Ovary (tissue), 9 donors: ENCODE results near the gene PTPN2. TPM values are rescaled to one million over a fixed set of nuclear protein-coding genes. Genes with fewer than 3 reads are reported as not detected.

Source experiments
- DNase-seq, 5 donors: peaks; one replicate each; pipeline ENCODE4 v3.0.0-alpha.2; 2019 to 2020
- H3K27ac ChIP-seq, 2 donors: fragments of 200-600 bp; one replicate each; pipeline versions ENCODE4 v1.5.1 to v1.8.0; 2019 to 2022
- H3K27me3 ChIP-seq: fragments of 200-600 bp; one replicate; pipeline ENCODE4 v1.8.0; 2022
- H3K36me3 ChIP-seq: fragments of 200-600 bp; sonication (generic); one replicate; pipeline ENCODE4 v1.5.1; 2019
- H3K4me1 ChIP-seq: one replicate; pipeline ENCODE4 v1.8.1; 2013; ENCODE audit warnings: mild to moderate bottlenecking, moderate library complexity; ENCODE audit not compliant: insufficient read depth
- H3K4me3 ChIP-seq: fragments of 200-600 bp; sonication (generic); one replicate; pipeline ENCODE4 v1.5.1; 2017
- H3K9me3 ChIP-seq, 2 donors: fragments of 200-600 bp in 1 of 2; sonication (generic) in 1 of 2; one replicate each; pipeline versions ENCODE4 v1.5.1 to v1.8.1; 2013 to 2019; ENCODE audit warnings: mild to moderate bottlenecking in 1 of 2, moderate library complexity in 1 of 2
- EP300 ChIP-seq: sonication (generic); formaldehyde crosslinking; IDR thresholded peaks from one replicate; pipeline ENCODE4 v1.6.1; 2017; ENCODE audit warnings: antibody characterized with exemption
- POLR2A ChIP-seq: fragments of 450-650 bp; IDR thresholded peaks from one replicate; pipeline ENCODE4 v1.6.1; 2017; ENCODE audit warnings: antibody characterized with exemption, mild to moderate bottlenecking, moderate library complexity
- WGBS, 3 donors: extraction: QIAGEN DNeasy Blood & Tissue Kit in 1 of 3; methylation state at CpG; one replicate each; pipeline versions ENCODE4 v1.1.5 to v1.1.7; 2013 to 2017; 5-methylcytosine and 5-hydroxymethylcytosine counted together
- intact Hi-C, 4 donors: fragments of 100-400 bp; cut with DNase I; formaldehyde crosslinking; loops; one replicate each; pipeline versions ENCODE4 v1.11.0 to v1.15.1; 2022 to 2023
- polyA plus RNA-seq, 2 donors: library from polyadenylated mRNA; stranded (reverse); fragments of 200-250 nt in 1 of 2; fragments of 350-450 nt in 1 of 2; fragmentation: Illumina TruSeq in 1 of 2; extraction: RNeasy Lipid Tissue Mini Kit (QIAGEN cat#74804) in 1 of 2; gene quantifications; one replicate each; pipeline ENCODE4 v1.2.3, GENCODE V29; 2013 to 2014
- small RNA-seq: library from RNA; depleted of rRNA; stranded (forward); fragments of <200 nt; gene quantifications from one replicate; pipeline ENCODE3, GENCODE V24; 2016
- total RNA-seq, 7 donors: library from RNA; depleted of rRNA in 2 of 7; stranded (reverse); fragments of >200 nt in 2 of 7; fragmentation: NEBNext Ultra II Directional in 3 of 7; extraction: Animal tissue kit (Norgen Biotek cat#: 25700) in 3 of 7; gene quantifications; one replicate each; pipeline versions ENCODE4 v1.1.0 to v1.2.4, GENCODE V29; 2016 to 2023
- TF ChIP-seq, protein P1 (sequence below), 3 donors: fragments of 450-650 bp in 2 of 3; fragments of 200-600 bp in 1 of 3; IDR thresholded peaks; one replicate each; pipeline versions ENCODE4 v1.5.1 to v1.8.0; 2016 to 2022; ENCODE audit warnings: antibody characterized with exemption in 3 of 3, mild to moderate bottlenecking in 1 of 3
- donor health status: DM: no; HTN: no; CAD: no; lungs with moderate emphysema.
- donor health status: DM: no; HTN: no; CAD: no.
- donor health status: Bipolar disorder and iron deficiency.
- donor health status: DM: yes; HTN: yes; CAD: no.
- donor health status: DM: no; HTN: no; CAD: no.
- donor health status: DM: yes; HTN: yes; CAD: no.

The PTPN2 gene
- total and polyA plus RNA-seq, 9 donors: 29.4 to 48.1 (median 36.2) TPM

DNA sequence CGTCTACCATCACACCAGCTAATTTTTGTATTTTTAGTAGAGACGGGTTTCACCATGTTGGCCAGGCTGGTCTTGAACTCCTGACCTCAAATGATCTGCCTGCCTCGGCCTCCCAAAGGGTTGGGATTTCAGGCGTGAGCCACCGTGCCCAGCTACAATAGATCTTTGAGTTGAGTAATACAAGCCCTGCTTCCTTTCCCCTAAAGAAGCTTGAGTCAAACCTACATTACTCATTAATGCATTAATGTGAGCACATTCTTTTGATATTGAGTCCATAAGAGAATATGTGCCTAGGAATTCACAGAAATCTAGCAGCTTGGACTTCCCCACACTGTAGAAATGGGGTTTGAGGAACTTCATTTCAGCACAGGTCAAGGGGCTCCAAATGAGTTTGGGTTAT, 141.6 kb downstream of the PTPN2 start:
- DNase-seq: no peak
- H3K4me1 ChIP-seq: no peaks in the 10 kb centered on the region
- no peak overlapping the region for H3K4me3 ChIP-seq
- TF ChIP-seq EP300: no peak
- no peak for TF ChIP-seq POLR2A
- TF ChIP-seq, protein P1, sequence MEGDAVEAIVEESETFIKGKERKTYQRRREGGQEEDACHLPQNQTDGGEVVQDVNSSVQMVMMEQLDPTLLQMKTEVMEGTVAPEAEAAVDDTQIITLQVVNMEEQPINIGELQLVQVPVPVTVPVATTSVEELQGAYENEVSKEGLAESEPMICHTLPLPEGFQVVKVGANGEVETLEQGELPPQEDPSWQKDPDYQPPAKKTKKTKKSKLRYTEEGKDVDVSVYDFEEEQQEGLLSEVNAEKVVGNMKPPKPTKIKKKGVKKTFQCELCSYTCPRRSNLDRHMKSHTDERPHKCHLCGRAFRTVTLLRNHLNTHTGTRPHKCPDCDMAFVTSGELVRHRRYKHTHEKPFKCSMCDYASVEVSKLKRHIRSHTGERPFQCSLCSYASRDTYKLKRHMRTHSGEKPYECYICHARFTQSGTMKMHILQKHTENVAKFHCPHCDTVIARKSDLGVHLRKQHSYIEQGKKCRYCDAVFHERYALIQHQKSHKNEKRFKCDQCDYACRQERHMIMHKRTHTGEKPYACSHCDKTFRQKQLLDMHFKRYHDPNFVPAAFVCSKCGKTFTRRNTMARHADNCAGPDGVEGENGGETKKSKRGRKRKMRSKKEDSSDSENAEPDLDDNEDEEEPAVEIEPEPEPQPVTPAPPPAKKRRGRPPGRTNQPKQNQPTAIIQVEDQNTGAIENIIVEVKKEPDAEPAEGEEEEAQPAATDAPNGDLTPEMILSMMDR (IDR thresholded peaks at IDR 0.05): no peak
- intact Hi-C loops: loop anchor here in 2 of 4 donors (5.0 kb wide), 2 partner anchors 185 to 190 kb away; no protein-coding TSS in a partner anchor
- WGBS, 3 donors: 77 to 85% (median 81%) methylated on average over 5 of the region's 5 CpGs
- no peak overlapping the region for H3K27ac ChIP-seq
- no peaks in the 10 kb centered on the region for H3K27me3 ChIP-seq
- H3K9me3 ChIP-seq: no peaks in the 10 kb centered on the region
- no peaks in the 10 kb centered on the region for H3K36me3 ChIP-seq

Small RNA genes within 50 kb of the gene (small RNA-seq; reads per million reads assigned to genes)
- gene RF00019: not detected

Other genes starting within 250 kb of the PTPN2 start
- 10 to 100 TPM; 15.3 to 30.2 (median 25.3) TPM for gene SPIRE1, start 226.1 kb downstream of the PTPN2 start, total RNA-seq
- 10 to 100 TPM in 1 of 2 donors, 1 to 10 TPM in 1; 7.9 to 20.4 TPM for gene SPIRE1, start 226.1 kb downstream of the PTPN2 start, polyA plus RNA-seq
- 1 to 10 TPM; 4.8 to 8.3 (median 5.9) TPM for gene CEP76, start 181.5 kb downstream of the PTPN2 start, total RNA-seq
- 1 to 10 TPM; 5.4 to 6.7 TPM for gene CEP76, start 181.5 kb downstream of the PTPN2 start, polyA plus RNA-seq
- gene PSMG2, start 181.2 kb downstream of the PTPN2 start, total RNA-seq: 10 to 100 TPM; 51.9 to 89.8 (median 65.2) TPM
- 100 to 1,000 TPM in 1 of 2 donors, 10 to 100 TPM in 1; 82.4 to 114 TPM for gene PSMG2, start 181.2 kb downstream of the PTPN2 start, polyA plus RNA-seq
- gene SEH1L, start 63.8 kb upstream of the PTPN2 start, total RNA-seq: 10 to 100 TPM; 17.3 to 56.1 (median 37.9) TPM
- gene SEH1L, start 63.8 kb upstream of the PTPN2 start, polyA plus RNA-seq: 10 to 100 TPM; 12.3 to 21.3 TPM
- gene CEP192, start 107.1 kb upstream of the PTPN2 start, total RNA-seq: 10 to 100 TPM; 19.3 to 48.6 (median 36.1) TPM
- 10 to 100 TPM; 18.0 to 21.5 TPM for gene CEP192, start 107.1 kb upstream of the PTPN2 start, polyA plus RNA-seq